Ishikawa (cell line): ENCODE data around the gene NKIRAS1.

Experiments
- CEBPB ChIP-seq: IDR thresholded peaks from 2 replicates; pipeline ENCODE4 v1.6.1; 2012
- CREB1 ChIP-seq: IDR thresholded peaks from 2 replicates; pipeline ENCODE4 v1.6.1; 2012; ENCODE audit warnings: low read depth
- EGR1 ChIP-seq: IDR thresholded peaks from 2 replicates; pipeline ENCODE4 v1.6.1; 2012
- EP300 ChIP-seq: IDR thresholded peaks from 2 replicates; pipeline ENCODE4 v1.6.1; 2012; ENCODE audit warnings: borderline replicate concordance
- FOXM1 ChIP-seq: IDR thresholded peaks from 2 replicates; pipeline ENCODE4 v1.6.1; 2012; ENCODE audit warnings: low read depth, borderline replicate concordance
- MAX ChIP-seq: IDR thresholded peaks from 2 replicates; pipeline ENCODE4 v1.6.1; 2012
- NFIC ChIP-seq: IDR thresholded peaks from 2 replicates; pipeline ENCODE4 v1.6.1; 2012
- RAD21 ChIP-seq: IDR thresholded peaks from 2 replicates; pipeline ENCODE4 v1.6.1; 2012; ENCODE audit warnings: low read depth
- REST ChIP-seq: IDR thresholded peaks from 2 replicates; pipeline ENCODE4 v1.6.1; 2012; ENCODE audit warnings: low read depth, mild to moderate bottlenecking
- TAF1 ChIP-seq: IDR thresholded peaks from 2 replicates; pipeline ENCODE4 v1.6.1; 2012; ENCODE audit warnings: low read depth, mild to moderate bottlenecking
- TCF12 ChIP-seq: IDR thresholded peaks from 2 replicates; pipeline ENCODE4 v1.6.1; 2012; ENCODE audit warnings: low read depth
- TEAD4 ChIP-seq: IDR thresholded peaks from 2 replicates; pipeline ENCODE4 v1.6.1; 2012
- USF1 ChIP-seq: IDR thresholded peaks from 2 replicates; pipeline ENCODE4 v1.6.1; 2012
- YY1 ChIP-seq: IDR thresholded peaks from 2 replicates; pipeline ENCODE4 v1.6.1; 2012; ENCODE audit warnings: low read depth
- ZBTB7A ChIP-seq: IDR thresholded peaks from 2 replicates; pipeline ENCODE4 v1.6.1; 2012; ENCODE audit warnings: low read depth

The NKIRAS1 gene

GRCh38 chr3:23941440-23941839 is 24.6 kb upstream of the NKIRAS1 start:
- TF ChIP-seq CREB1, result no peak
- TF ChIP-seq EGR1, result no peak
- TF ChIP-seq REST, result no peak
- TF ChIP-seq EP300, result no peak
- no peak for TF ChIP-seq TCF12
- no peak for TF ChIP-seq ZBTB7A
- TF ChIP-seq CEBPB, result no peak
- TF ChIP-seq TEAD4, result no peak
- no peak for TF ChIP-seq RAD21
- no peak for TF ChIP-seq NFIC
- no peak for TF ChIP-seq TAF1

GRCh38 chr3:23940775-23941174 is 24.0 kb upstream of the NKIRAS1 start:
- no peak for TF ChIP-seq ZBTB7A

GRCh38 chr3:23938688-23939087 is 21.9 kb upstream of the NKIRAS1 start:
- TF ChIP-seq NFIC (no peak), REST (no peak), TAF1 (no peak), TEAD4 (no peak)

GRCh38 chr3:23937296-23937695 is 20.5 kb upstream of the NKIRAS1 start:
- TF ChIP-seq EP300 (no peak), RAD21 (no peak), CREB1 (no peak), TAF1 (no peak), ZBTB7A (no peak), EGR1 (no peak), FOXM1 (no peak), USF1 (no peak), CEBPB (no peak), REST (no peak), MAX (no peak), TEAD4 (no peak), NFIC (no peak), YY1 (no peak), TCF12 (no peak)

GRCh38 chr3:23934253-23934652 is 17.5 kb upstream of the NKIRAS1 start:
- no peak for TF ChIP-seq YY1
- TF ChIP-seq EGR1, result no peak
- TF ChIP-seq EP300, result no peak
- TF ChIP-seq ZBTB7A, result no peak
- no peak for TF ChIP-seq REST
- no peak for TF ChIP-seq RAD21
- no peak for TF ChIP-seq MAX
- no peak for TF ChIP-seq FOXM1
- TF ChIP-seq CEBPB, result no peak
- no peak for TF ChIP-seq NFIC
- TF ChIP-seq TAF1, result no peak
- TF ChIP-seq USF1, result no peak
